Measurements from ENCODE around the gene PRRT4. TPM values are rescaled to one million over a fixed set of nuclear protein-coding genes. Genes with fewer than 3 reads are reported as not detected.

The PRRT4 gene
- total RNA-seq, 1 donor from 2014 or later = 0.26 TPM

DNA sequence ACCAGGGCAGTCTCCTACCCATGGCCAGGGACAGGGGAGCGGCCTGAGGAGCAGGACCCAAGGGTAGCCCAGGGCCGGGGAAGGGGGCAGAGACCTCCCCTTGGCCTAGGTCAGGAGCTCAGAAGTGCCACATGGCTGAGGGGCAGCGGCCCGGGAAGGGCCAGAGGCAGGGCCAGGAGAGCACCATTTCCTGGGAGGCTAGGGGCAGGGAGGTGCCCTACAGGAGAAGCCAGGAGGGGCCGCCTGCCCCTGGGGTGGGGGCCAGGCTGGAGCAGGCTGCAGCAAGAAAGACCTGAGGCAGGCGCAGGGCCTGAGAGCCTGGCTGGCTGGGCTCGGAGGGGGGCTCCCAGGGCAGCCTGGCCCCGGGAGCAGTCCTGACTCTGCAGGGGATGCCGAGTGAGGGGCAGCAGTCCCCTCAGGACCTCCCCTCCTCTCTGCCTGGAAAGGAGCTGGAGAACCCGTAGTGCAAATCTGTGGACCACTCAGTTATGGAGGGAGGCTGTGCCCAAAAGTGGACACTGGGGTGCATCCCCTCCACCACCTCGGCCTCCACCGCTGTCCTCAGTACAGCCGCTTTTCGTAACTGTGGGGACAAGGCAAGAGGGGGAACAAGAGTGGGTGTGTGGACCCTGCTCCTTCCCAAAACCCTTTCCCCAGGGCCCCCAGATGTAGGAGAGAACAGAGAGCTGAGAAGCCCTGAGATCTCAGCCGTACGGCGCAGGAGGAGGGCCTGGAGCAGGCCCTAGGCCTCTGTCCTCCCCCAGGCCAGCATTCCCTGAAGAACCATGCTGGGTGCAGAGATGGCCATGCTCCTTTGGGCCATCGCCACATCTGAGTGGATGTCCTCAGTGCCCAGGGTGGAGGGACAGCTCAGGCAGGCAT is 31.2 kb upstream of the PRRT4 start:
- intact Hi-C loops (cut with DNase I) = no loop called here
- H3K27me3 ChIP-seq = peaks cover 9% of the 10 kb centered on the region
- no peaks in the 10 kb centered on the region for H3K9me3 ChIP-seq
- no peaks in the 10 kb centered on the region for H3K4me1 ChIP-seq
- no peak for ATAC-seq
- TF ChIP-seq, protein P1, sequence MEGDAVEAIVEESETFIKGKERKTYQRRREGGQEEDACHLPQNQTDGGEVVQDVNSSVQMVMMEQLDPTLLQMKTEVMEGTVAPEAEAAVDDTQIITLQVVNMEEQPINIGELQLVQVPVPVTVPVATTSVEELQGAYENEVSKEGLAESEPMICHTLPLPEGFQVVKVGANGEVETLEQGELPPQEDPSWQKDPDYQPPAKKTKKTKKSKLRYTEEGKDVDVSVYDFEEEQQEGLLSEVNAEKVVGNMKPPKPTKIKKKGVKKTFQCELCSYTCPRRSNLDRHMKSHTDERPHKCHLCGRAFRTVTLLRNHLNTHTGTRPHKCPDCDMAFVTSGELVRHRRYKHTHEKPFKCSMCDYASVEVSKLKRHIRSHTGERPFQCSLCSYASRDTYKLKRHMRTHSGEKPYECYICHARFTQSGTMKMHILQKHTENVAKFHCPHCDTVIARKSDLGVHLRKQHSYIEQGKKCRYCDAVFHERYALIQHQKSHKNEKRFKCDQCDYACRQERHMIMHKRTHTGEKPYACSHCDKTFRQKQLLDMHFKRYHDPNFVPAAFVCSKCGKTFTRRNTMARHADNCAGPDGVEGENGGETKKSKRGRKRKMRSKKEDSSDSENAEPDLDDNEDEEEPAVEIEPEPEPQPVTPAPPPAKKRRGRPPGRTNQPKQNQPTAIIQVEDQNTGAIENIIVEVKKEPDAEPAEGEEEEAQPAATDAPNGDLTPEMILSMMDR (IDR thresholded peaks at IDR 0.05) = no peak
- H3K36me3 ChIP-seq = peaks cover 48% of the 10 kb centered on the region
- no peak overlapping the region for H3K4me3 ChIP-seq
- H3K27ac ChIP-seq = no peak overlapping the region
- DNase-seq = no peak

DNA sequence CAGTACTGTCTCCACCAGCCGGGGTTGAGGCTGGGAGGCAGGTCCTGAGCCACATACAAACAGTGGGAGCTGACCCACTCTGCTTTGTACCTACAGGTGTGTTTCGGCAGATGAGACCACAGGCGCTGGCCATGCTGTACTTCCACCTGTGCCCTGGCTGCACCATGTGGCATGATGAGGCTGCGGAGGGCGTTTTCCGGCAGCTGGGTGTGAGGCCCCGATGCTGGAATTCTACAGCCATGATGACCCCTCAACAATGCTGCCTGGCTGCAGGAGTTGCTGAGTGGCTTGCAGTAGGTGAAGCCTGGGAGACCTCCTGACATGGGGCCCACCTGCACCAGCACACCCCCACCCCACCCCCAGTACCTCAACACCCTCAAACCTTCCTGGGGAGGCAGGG is 30.3 kb upstream of the PRRT4 start:
- DNase-seq (no peak), ATAC-seq (no peak)
- TF ChIP-seq, protein P1 (IDR thresholded peaks at IDR 0.05) = no peak
- no peaks in the 10 kb centered on the region for H3K9me3 ChIP-seq
- H3K27me3 ChIP-seq = peaks cover 9% of the 10 kb centered on the region
- intact Hi-C loops (cut with DNase I) = no loop called here
- H3K4me1 ChIP-seq = no peaks in the 10 kb centered on the region
- no peak overlapping the region for H3K27ac ChIP-seq
- peaks cover 39% of the 10 kb centered on the region for H3K36me3 ChIP-seq
- H3K4me3 ChIP-seq = no peak overlapping the region

DNA sequence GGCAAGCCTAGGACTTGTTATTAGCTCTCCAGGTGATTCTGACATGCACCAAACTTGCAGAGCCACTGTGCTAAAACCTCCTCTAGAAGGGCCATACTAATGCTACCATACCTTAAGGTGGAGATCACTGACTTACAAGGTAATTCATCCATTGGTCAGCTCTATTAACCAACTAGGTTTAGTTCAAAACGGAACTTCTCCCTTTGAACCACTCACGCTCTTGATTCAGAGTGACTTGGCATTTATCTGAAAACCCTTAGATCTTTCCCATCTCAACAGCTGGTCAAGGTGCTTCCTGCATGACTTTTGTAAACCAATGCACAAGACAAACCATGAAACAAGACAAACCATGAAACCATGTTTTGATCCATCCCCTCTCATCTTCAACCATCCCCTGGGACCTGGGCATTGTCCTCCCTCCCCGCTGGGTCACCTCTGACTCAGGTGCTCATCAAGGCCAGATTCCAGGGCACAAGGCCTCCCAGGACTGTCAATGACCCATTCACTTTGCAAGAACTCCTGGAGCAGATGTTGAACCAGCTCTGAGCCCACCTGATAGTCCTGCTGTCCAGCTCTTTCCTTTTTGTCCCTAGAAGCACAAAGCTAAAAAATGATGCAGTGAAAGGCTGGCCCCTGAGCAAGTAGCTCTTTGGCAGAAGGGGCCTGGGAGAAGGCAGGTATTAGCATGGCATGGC is 29.5 kb upstream of the PRRT4 start:
- TF ChIP-seq, protein P1 (IDR thresholded peaks at IDR 0.05) = no peak
- intact Hi-C loops (cut with DNase I) = no loop called here
- Histone ChIP-seq H3K9me3 (no peaks in the 10 kb centered on the region), H3K4me1 (no peaks in the 10 kb centered on the region), H3K27ac (no peak overlapping the region), H3K36me3 (peaks cover 32% of the 10 kb centered on the region), H3K4me3 (no peak overlapping the region), H3K27me3 (peaks cover 9% of the 10 kb centered on the region)
- no peak for DNase-seq
- no peak for ATAC-seq

DNA sequence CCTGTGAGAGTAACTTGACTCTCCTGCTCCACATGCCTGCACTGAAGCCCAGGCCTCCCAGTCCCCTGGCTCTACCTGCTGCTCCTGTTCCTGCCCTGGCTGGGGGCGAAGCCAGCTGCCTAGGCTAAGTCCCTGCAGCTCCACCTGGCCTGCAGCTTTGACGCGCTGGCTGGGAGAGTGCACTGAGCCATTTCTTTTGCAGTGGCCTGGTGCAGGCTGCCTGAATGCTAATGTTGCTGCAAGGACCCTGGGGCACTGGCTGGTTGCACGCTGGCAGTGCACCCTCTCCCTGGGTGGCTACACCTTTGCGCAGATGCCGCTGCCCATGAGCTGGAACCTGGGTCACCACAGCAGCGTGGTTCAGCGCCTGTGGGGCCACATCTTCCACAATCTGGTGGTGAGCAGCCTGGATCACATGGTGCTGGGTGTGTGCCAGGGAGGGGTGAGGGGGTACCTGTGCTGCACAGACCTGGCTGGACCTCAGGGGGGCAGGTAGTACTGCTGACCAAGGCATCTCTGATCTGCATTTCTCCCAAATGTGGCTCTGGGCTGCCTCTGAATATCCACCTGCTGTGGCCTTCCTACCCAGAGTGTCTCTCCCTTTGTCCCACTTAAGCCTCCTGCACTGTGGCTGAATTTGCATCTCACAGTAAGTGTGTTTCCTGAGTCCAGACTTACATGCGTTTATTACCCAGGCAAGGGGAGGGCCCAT is 28.3 kb upstream of the PRRT4 start:
- H3K4me3 ChIP-seq = no peak overlapping the region
- peaks cover 19% of the 10 kb centered on the region for H3K36me3 ChIP-seq
- DNase-seq (no peak), ATAC-seq (no peak)
- H3K4me1 ChIP-seq = no peaks in the 10 kb centered on the region
- no peak overlapping the region for H3K27ac ChIP-seq
- TF ChIP-seq, protein P1 (IDR thresholded peaks at IDR 0.05) = no peak
- H3K9me3 ChIP-seq = no peaks in the 10 kb centered on the region
- intact Hi-C loops (cut with DNase I) = no loop called here
- H3K27me3 ChIP-seq = peaks cover 9% of the 10 kb centered on the region

DNA sequence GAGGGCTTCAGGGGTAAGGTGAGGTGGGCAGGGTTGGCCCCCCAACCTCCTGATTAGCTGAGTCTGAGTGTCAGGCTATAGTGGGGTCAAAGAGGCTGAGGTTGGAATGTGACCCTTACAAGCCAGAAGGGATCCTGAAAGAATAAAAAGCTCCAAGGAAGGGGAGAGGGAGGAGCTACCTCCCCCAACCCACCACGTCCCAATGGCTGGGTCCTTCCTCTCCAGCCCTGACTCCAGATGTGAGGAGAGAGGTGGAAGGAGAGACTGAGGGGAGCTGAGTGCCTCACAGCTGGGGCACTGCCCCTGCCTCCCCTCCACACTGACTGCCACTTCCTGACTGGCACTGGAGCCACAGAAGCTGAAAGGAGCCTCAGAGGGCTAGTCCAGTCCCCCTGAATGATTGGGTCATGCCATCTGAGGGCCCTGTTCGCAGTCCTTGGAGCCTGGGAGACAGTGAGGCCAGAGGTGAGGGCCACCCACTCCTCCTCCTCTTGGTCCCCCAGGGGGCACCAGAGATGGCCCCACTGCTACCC is 27.7 kb upstream of the PRRT4 start:
- ATAC-seq = no peak
- H3K9me3 ChIP-seq = no peaks in the 10 kb centered on the region
- intact Hi-C loops (cut with DNase I) = no loop called here
- H3K36me3 ChIP-seq = peaks cover 13% of the 10 kb centered on the region
- H3K4me1 ChIP-seq = no peaks in the 10 kb centered on the region
- H3K27ac ChIP-seq = no peak overlapping the region
- no peak for DNase-seq
- H3K27me3 ChIP-seq = peaks cover 9% of the 10 kb centered on the region
- TF ChIP-seq, protein P1 (IDR thresholded peaks at IDR 0.05) = no peak
- no peak overlapping the region for H3K4me3 ChIP-seq
